SKM-1 (cell line): ENCODE data around the gene SLC25A10.
"Not testable (repeated sequence)": the region's sequence is repeated elsewhere in the genome, so short reads cannot be mapped to it uniquely, and the experiment has no call there.

ENCODE experiments used
- DNase-seq: peaks from one replicate; lab custom pipeline; 2025; ENCODE audit not compliant: unreplicated experiment; lab: John Stamatoyannopoulos, UW

The SLC25A10 gene

DNA sequence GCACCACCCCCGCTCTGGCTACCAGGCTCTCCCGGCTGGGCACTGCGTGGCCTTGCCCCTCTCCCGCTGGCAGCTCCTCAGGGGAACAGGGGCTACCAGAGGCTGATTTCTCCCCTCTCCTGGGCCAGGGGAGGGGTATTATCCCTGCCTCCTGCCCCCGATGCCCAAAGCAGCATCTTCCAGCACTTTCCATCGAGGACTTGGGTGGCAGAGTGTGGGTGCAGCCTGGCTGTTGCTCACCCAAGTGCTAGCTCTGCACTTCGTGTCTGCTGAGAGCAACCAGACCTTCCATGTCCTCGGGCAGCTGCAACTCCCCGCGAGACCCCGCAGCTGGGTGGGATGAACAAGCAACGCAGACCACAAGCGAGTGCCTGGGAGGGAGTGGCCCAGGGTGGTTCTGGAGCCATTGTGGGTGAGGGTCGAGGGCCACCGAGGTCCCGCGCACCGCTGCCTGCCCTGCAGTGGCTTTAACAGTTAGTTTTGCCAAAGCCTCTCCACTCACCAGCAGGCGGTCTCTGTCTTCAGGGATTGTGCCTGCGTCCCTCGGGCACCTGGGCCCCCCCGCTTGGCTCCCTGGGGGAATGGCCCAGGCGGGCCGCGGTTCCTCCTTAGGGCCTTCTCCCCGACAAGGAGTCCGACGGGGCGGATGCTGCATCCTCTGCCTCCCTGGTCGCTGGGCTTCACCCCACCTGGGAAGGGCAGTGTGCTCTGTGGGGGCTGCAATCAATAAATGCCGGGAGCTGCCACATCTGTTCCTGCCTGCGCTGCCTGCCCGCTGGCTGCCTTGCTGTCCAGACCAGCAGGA is 8.4 kb downstream of the SLC25A10 start:
- DNase-seq: no peak

DNA sequence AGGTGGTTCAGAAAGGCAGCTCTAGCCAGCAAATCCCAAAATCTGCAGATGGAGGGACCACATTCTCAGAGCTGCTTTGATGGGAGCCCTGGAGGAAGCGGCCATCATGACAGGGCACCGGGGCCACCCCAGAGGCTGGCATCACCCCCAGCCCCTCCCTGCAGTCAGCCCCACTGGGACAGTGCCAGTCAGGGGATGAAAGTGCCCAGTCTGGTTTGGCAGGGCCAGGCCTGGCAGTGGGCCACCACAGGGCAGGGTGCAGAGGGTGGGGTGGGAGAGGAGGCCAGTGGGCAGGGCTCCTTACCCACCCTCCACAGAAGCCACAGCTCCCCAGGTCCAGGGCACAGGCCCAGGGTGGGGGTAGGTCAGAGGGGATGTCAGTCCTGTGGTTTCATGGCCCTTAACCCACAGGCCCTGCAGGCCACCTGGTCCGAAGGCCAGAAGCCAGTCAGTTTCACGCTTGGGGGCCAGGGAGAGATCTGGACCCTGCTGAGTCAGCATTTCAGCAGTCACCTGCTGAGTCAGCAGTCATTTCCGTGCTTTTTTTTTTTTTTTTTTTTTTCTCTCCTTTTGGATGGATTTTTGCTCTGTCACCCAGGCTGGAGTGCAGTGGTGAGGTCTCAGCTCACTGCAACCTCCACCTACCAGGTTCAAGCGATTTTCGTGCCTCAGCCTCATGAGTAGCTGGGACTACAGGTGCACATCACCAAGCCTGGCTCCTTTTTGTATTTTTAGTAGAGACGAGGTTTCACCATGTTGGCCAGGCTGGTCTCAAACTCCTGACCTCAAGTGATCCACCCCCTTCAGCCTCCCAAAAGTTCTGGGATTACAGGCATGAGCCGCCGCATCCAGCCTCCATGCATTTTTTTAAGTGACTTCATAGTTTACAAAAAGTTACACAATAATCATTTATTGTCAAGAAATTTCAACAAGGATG is 10.4 kb downstream of the SLC25A10 start:
- DNase-seq: no peak

DNA sequence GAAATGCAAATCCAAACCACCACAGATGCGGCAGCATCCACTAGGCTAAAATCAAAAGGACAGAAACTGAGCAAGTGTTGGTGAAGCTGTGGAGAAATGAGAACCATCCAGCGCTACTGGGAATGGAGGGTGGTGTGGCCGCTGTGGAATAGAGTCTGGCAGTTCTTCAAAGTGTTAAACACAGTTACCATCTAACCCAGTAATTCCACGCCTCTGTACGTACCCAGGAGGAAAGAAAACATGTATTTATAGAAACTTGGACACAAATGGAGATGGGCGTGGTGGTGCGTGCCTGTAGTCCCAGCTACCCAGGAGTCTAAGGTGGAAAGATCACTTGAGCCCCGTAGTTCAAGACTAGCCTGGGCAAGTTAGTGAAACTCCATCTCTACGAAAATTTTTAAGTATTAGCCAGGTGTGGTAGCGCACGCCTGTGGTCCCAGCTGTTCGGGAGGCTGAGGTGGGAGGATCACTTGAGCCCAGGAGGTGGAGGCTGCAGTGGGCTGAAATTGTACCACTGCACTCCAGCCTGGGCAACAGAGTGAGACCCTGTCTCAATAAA is 11.6 kb downstream of the SLC25A10 start:
- DNase-seq: no peak

DNA sequence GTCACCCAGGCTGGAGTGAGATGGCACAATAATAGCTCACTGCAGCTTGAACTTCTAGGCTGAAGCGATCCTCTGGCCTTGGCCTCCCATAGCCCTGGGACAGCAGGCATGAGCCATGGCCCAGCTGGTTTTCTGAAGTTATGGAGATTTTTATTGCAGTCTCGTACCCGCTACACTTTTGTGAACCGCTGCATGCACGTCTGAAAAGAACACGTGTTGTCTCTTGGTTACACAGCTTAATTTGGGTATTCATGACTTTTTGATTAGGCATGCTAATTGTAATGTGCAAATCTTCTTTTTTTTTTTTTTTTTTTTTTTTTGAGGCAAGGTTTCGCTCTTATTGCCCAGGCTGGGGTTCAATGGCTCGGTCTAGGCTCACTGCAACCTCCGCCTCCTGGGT is 13.4 kb downstream of the SLC25A10 start:
- no peak for DNase-seq

DNA sequence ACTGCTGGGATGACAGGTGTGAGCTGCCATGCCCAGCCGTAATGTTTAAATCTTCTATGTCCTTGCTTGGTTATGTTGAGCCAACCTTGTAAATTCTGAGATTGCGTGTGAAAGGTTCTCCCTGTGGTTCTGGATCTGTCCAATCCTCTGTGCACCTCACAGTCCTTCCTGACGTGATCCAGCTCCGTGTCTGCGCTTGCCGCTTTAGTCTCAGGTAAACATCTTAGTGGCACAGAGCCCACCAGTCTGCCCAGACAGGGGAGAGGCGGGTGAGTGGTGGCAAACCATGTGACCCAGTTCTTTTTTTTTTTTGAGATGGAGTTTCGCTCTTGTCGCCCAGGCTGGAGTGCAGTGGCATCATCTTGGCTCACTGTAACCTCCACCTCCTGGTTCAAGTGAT is 13.9 kb downstream of the SLC25A10 start:
- DNase-seq: no peak

DNA sequence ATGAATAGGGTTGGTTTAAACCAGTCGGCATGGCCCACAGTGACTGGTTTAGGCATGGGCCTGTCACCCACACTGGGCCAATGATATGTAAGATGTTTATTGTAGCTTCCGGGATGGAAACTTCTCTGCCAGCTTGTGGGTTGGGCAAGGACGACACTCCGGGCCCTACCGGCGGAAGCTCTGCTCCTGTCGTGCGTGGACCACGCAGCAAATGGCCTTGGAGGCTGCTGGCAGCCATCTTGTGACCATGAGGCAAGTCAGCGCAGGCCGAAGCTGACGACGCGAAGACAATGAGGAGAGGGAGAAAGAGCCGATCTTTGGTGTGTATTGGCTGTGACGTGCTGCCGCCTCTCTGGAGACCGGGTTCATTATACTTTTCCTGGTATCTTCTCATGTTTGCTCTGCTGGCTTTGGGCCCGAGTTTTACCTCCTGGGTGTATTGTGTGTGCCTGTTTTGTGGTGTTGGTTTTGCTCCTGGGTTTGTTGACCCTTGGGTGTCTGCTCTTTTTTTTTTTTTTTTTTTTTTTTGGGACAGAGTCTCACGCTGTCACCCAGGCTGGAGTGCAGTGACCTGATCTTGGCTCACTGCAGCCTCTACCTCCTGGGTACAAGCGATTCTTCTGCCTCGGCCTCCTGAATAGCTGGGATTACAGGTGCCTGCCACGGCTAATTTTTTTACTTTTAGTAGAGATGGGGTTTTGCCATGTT is 15.4 kb downstream of the SLC25A10 start:
- no peak for DNase-seq

DNA sequence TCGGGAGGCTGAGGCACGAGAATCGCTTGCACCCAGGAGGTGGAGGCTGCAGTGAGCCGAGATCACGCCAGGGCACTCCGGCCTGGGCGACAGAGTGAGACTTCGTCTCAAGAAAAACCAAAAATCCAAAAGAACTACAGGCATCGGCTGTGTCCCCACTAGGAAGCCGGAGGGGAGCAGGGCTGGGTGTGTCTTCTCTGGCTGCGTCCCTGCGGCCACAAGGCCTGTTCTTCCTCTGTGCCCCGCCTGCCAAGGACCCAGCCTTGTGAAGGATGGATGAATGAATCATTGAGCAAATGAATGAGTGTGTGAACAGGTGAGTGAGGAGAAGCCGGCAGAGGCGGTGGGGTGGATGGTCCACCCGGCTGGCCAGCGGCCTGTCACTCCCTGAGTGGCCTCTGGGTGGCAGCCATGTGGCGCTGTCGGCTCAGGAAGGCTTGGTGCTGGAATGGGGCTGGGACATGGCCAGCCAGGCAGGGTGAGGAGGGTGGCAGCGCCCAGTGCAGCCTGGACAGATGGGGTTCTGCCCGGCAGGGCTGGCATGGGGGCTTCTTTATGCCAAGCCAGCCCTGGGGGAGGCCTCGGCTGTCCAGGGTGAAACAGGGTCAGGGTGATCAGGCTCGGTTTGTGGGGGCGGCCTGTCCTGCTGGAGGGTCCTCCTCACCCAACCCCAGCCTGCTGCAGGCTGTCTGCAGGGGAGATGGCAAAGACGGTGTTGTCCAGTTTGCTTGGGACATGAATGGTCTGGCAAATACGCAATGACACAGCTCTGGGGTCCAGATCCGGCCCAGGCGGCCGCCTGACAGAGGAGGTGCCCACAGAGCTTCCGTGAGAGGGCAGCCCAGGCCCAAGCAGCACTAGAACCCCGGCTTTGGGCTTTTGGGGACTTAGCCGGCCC is 21.7 kb downstream of the SLC25A10 start:
- DNase-seq: peak; percentile 72

DNA sequence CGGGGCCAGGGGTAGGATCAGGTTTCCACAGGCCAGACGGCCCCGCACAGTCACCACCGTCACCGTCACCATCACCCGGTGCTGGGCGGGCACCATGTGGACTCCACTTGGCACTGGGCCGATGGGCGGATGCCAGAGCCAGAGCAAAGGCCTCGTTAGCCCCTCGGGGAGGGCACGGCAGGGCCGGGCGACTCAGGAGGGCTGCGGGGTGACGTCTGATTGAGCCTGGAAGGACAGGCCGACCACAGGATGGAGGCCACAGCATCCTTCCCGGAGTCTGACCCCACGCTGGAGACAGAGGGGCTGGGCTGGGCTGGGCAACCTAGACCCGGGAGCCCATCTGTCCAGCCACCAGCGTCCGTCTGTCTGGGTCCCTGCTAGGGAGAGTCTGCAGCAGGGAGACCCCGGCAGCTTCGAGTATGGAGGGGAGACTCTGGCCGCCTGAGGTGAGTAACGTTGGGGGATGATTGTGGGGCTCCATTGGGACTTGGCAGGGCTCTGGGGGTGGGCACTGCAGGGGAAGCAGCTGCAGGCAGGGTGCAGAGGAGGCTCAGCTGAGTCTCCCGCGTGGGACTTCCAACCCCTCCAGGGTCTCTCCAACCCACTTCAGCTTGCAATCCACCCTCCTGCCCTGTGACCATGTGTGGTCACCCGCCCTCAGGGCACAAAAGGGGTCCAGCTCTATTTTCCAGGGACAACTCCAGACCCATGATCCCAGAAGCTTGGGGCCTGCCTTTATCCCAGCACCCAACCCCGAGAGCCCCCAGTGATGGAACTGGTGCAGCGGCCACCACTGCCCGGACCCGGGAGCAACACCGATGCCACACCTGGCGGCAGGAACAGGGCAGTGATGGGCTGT is 22.6 kb downstream of the SLC25A10 start:
- DNase-seq: no peak

DNA sequence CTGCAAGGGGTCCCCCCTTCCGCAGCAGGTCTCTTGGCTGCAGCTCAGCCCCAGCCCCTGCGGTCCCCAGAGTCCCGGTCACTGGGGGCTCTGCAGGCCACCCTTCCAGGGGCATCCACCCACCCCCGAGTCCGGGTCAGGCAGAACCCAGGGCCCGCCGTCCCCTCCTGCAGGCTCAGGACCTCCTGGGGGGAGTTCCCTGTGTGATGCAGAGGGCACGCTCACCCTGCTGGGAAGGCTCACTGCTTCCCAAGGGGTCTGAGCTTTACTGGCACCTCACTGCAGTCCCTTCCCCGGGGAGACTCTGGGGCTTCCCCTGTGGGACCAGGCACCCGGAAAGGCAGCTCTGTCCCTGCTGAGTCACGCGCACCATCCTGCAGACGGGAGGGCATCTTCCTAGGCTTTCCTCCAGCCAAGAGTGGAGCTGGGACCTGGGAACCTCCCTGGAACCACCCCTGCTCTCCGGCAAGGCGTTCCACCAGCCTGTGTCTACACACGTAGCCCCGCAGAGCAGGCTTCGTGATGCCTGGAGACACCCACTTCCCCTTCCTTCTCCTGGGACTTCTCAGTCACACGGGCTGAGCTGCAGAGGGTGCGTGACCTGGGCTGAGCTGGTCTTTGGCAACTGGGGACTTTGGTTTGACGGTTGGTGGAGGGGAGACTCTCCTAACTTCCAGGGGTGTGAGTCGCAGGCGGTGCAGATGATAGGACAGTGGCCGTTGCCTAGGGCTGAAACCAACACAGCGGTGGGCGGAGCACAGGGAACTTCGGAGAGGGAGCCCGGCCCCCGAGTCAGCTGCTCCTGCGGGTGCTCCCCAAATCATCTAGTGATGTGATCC is 23.4 kb downstream of the SLC25A10 start:
- DNase-seq: peak; percentile 96

DNA sequence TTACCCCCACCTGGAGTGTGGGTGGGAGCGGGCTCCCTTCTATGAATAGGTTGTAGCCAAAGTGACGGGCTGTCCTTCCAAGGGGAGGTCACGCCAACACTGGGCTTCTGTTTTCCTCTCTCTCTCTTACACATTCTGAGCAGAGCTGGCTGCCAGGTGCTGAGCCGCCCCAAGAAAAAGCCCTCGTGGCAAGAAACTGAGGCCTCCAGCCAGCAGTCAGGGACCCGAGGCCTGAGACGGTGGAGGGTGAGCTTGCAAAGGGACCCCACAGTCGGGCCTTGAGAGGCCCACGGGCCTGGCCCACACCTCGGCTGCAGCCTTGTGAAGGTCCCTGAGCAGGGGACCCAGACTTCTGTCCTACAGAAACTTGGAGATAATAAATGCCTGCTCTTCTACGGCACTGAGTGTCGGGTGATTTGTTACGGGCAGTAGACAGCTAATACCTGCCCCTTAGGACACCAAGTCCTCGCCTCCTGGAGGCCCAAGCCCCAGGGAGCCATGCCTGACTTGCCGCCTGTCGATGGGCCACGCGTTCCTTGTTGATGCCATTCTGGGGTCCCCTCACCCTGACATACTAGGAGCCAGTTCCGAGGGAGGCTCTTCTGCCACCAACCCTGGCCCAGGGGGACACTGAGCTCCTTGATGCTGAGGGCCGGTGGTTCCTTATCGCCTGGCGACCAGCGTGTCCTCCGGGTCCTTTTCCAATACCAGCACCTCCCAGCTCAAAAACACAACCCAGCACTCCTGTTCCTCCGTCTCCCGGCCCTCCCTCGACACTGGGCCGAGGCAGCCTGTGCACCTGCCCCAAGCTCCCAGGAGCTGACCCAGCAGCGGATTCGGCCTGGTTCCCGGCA is 26.1 kb downstream of the SLC25A10 start:
- no peak for DNase-seq

DNA sequence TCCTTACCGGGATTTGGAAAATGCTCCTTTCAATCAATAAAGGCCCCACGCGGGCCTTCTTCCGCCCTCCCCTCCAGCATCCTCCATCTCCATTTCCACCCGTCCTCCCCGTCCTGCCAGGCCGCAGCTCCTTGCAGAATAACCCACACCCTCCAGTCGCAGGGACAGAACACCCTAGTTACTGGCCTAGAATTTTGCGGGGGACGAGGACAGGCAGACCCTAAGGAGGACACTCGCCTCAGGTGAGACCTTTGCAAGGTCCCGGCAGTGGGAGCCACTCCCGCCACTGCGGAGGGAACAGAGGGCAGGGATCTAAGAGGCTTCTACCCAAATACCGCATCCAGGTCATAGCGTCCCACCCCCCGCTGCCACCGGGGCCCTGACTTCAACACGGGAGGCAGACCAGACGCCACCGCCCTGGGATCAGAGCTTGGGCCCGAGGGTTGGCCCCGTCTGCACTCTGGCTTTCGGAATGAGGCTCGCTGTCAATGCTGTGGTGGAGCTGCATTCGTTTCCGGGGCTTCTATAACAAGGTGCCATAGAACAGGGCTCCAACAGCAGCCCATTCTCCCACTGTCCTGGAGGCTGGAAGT is 26.8 kb downstream of the SLC25A10 start:
- no peak for DNase-seq

DNA sequence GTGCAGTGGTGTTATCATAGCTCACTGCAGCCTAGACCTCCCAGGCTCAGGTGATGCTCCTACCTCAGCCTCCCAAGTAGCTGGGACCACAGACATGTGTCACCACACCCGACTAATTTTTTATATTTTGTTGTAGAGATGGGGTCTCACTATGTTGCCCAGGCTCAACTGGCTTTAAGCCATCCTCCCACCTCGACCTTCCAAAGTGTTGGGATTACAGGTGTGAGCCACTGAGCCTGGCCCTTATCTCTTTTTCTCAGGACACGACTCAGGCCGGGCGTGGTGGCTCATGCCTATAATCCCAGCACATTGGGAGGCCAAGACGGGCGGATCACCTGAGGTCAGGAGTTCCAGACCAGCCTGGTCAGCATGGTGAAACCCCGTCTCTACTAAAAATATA is 27.5 kb downstream of the SLC25A10 start:
- DNase-seq: not testable (repeated sequence)

DNA sequence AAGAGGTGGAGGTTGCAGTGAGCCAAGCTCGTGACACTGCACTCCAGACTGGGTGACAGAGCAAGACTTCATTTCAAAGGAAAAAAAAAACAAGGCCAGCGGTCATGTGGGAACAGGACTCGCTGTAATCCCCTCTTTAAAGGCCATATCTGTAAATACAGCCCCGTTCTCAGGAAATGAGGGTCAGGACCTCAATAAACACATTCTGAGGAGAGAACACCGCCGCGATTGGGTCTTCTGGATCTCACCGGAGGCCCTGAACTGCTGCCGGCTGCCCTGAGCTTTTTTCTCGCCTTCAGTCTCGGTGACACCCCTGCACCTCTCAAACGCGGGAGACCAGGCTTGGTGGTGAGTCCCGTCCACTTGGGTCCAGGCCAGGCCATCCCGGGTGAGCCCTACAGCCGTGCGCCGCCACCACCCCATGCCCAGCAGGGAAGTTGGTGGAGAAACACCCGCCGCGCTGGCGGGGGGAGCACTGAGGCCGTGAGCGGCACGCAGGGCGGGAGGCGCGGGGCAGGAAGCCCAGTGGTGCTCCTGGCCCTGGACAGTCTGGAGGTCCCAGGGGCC is 28.4 kb downstream of the SLC25A10 start:
- no peak for DNase-seq

DNA sequence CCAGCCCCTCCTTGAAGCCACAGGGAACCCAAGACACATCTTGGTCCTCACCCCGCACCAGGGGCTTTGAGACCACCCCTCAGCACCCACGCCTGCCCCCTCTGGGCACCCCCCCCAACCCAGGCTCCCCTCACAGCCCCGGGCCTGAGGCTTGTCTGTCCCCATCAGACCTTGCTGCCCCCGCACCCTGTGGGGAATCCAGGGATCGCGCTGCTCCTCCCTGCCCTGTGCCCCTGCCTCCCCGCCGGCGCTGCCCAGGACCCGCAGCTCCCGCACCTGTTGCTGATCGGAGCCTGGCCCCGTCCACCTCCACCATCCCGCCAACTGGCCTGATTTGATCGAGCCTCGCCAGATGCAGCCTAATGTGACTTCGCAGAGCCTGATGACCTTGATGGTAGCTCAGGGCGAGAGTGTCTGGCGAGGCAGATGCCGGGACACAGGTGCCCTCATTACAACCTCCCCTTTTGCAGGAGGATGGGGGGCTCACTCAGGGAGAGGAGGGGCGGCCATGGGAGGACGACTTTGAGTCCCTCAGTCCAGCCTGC is 29.0 kb downstream of the SLC25A10 start:
- no peak for DNase-seq

DNA sequence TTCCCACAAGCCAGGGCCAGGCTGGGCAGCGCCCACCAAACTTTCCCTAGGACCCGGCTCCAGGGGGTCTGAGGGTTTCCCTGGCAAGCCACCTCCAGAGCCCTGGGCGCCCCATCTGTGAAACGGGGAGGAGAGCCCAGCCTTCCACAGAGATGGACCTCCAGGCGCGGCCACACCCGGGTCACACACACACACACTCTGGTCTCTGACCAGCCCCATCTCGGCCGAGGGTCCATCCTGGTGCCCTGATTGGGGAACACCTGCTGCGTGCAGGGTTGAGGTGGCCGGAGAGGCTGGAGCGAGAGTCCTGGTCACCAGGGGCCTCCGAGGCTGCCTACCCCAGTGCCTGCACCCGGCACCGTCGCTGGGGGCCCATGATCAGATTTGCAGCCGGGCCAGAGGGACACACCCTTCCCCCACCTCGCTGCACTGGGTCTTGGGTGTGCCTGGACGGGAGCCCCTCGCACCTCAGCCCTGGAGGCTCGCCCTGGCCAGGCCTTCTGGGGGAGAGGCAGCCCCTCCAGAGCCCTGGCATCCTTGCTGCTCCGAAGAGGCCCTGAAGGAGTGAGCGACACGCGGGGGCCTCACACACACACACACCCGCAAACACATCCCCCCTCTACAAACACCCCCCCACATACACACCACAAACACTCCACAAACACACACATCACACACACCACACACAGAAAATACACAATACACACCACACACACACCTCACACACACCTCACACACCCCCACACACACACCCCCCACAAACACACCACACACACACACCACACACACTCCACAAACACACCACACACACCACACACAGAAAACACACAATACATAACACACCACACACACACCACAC is 29.7 kb downstream of the SLC25A10 start:
- DNase-seq: no peak
